ENCODE data around the gene ELL2. TPM values are rescaled to one million over a fixed set of nuclear protein-coding genes. Genes with fewer than 3 reads are reported as not detected.

The ELL2 gene
- total and polyA plus RNA-seq, 9 of the 15 experiments (the other 6 are each of a cell fraction or from before 2014, with no cell fraction given), result 4.3 to 18.3 (median 14.5) TPM

DNA sequence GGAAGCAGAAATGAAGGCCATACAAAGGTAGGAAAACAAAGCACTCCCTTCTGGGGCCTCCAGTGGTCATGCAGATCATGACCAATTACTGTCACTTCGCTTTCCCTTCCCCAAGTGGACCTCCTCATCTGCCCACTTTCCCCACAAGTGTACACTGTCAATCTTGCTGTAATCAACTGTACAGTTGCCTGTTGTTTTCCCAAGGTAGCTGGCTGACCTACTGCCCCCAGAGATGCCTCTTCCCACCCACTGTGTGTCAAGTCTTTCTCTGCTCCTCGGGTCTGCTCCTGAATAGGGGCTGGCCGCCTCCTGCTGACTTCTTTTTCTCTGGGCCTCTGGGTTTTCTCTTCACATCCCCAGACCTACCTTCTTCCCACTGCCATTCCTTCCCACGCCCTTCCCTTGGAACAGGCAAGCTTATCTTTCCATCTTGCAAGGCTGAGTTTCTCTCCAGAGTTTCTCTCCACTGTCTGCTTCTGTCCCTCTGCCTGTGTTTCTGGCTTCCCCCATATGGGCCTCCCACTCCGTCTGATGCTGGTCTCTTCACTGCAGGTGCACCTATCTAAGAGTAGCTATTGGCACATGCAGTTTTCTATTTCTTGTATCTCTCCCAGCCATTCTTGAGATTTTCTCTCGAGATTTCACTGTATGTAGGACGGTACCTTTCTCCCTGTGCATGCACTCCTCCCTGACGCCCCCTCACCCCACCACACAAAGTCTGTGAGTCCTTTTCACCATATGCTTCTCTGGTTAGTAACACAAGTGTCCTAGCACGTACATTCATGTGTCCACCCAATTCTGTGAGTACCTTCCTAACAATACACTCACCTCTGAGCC is 2.4 kb downstream of the ELL2 start (continued):
- TF ChIP-seq ZNF511 (CRISPR knock-in tag; IDR thresholded peaks at IDR 0.05) (no peak), PHF8 (IDR thresholded peaks at IDR 0.05; ENCODE audit: borderline replicate concordance, low read length) (no peak)

- Histone ChIP-seq H3K9me3 (replicated peaks; ENCODE audit: control insufficient read depth, insufficient read depth, low read depth, low read length) (no peaks in the 10 kb centered on the region), H3K36me3 (ENCODE audit: control insufficient read depth, insufficient read depth, low read length) (no peaks in the 10 kb centered on the region), H3K9me1 (ENCODE audit: control insufficient read depth, insufficient read depth, low read length) (no peaks in the 10 kb centered on the region), H3K4me3 (no peak overlapping the region), H3K27me3 (ENCODE audit: control insufficient read depth in 2 of 2, insufficient read depth in 2 of 2, low read length in 2 of 2) (no peaks in the 10 kb centered on the region), H4K20me1 (replicated peaks; ENCODE audit: control insufficient read depth, insufficient read depth, low read length) (peaks cover 14% of the 10 kb centered on the region), H3K4me1 (replicated peaks in 1 of 2; ENCODE audit: control insufficient read depth in 2 of 2, insufficient read depth in 2 of 2, low read length in 2 of 2) (peaks cover 35 to 52% of the 10 kb centered on the region in 2 experiments; a peak in 4 of 5 replicates), H3K9ac (ENCODE audit: insufficient read depth in 1 of 2, low read depth in 2 of 2, low read length in 2 of 2) (no peak overlapping the region), H3K4me2 (ENCODE audit: insufficient read depth, low read length) (peak overlapping the region; percentile 84), H3K27ac (ENCODE audit: extremely low read depth, low read depth, low read length) (no peak overlapping the region), H3K79me2 (ENCODE audit: control insufficient read depth, insufficient read depth, low read length) (peaks cover 69% of the 10 kb centered on the region), H2AFZ (ENCODE audit: low read depth, low read length) (no peak overlapping the region)
- 43% methylated on average over 3 of the region's 3 CpGs for WGBS (ENCODE audit: insufficient coverage, low coverage, missing lambda C conversion rate)
- intact Hi-C loops (cut with micrococcal nuclease) (no loop called here), in situ Hi-C loops (cut with MboI) (no loop called here)
- DNase-seq (ENCODE audit: extremely low read depth in 1 of 4, low spot score in 3 of 4), result no peak
- no peak for ATAC-seq
- BruUV-seq (replicated peaks), result no TSS peak
- no peak for TF ChIP-seq PHF8 (IDR thresholded peaks at IDR 0.05; ENCODE audit: borderline replicate concordance, low read length)
- TF ChIP-seq SMAD1 (IDR thresholded peaks at IDR 0.05; ENCODE audit: low read depth, low read length, partially characterized antibody), result no peak
- TF ChIP-seq PCBP2 (IDR thresholded peaks at IDR 0.05; ENCODE audit: low read depth, low read length, poor library complexity, severe bottlenecking), result no peak
- TF ChIP-seq ZNF511 (CRISPR knock-in tag; IDR thresholded peaks at IDR 0.05), result no peak
- TF ChIP-seq, protein P1, sequence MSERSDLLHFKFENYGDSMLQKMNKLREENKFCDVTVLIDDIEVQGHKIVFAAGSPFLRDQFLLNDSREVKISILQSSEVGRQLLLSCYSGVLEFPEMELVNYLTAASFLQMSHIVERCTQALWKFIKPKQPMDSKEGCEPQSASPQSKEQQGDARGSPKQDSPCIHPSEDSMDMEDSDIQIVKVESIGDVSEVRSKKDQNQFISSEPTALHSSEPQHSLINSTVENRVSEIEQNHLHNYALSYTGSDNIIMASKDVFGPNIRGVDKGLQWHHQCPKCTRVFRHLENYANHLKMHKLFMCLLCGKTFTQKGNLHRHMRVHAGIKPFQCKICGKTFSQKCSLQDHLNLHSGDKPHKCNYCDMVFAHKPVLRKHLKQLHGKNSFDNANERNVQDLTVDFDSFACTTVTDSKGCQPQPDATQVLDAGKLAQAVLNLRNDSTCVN (CRISPR knock-in tag; IDR thresholded peaks at IDR 0.05), result no peak
- 0 out of 2 replicates have a peak, but pooled peaks have one; percentile 11 for TF ChIP-seq FOSL1 (tag; conservative IDR thresholded peaks at IDR 0.05)
- TF ChIP-seq, protein P2, sequence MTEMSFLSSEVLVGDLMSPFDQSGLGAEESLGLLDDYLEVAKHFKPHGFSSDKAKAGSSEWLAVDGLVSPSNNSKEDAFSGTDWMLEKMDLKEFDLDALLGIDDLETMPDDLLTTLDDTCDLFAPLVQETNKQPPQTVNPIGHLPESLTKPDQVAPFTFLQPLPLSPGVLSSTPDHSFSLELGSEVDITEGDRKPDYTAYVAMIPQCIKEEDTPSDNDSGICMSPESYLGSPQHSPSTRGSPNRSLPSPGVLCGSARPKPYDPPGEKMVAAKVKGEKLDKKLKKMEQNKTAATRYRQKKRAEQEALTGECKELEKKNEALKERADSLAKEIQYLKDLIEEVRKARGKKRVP (CRISPR knock-in tag; IDR thresholded peaks at IDR 0.05), result no peak
- TF ChIP-seq, protein P3, sequence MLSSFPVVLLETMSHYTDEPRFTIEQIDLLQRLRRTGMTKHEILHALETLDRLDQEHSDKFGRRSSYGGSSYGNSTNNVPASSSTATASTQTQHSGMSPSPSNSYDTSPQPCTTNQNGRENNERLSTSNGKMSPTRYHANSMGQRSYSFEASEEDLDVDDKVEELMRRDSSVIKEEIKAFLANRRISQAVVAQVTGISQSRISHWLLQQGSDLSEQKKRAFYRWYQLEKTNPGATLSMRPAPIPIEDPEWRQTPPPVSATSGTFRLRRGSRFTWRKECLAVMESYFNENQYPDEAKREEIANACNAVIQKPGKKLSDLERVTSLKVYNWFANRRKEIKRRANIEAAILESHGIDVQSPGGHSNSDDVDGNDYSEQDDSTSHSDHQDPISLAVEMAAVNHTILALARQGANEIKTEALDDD (IDR thresholded peaks at IDR 0.05), result 0 out of 2 replicates have a peak, but pooled peaks have one; percentile 28
- peak in 1 of 2 experiments; percentile 68; a peak in 1 of 4 replicates for TF ChIP-seq SRF (CRISPR knock-in tag; IDR thresholded peaks at IDR 0.05)
- POLR2A ChIA-PET, result interaction anchor here (0.6 to 2.5 kb wide), 9 partner anchors 12 to 264 kb away, joined by 3 to 16 read pairs (median 4); no protein-coding TSS in a partner anchor
- CTCF ChIA-PET (ENCODE audit: low intra/inter-chr PET ratio), result interaction anchor here (1.6 kb wide), 1 partner anchor 67 kb away, joined by 4 read pairs; no protein-coding TSS in a partner anchor
- FAIRE-seq, result no peak
Observed at GRCh38 chr5:95958310-95959014, 3.2 kb downstream of the ELL2 start.

All from K562 (cell line).